DMS 273 (cell line): ENCODE measurements around the gene TMEM42.

Experiments
- DNase-seq: peaks from one replicate; lab custom pipeline; 2025; ENCODE audit not compliant: unreplicated experiment; lab: John Stamatoyannopoulos, UW

TMEM42 gene

DNA sequence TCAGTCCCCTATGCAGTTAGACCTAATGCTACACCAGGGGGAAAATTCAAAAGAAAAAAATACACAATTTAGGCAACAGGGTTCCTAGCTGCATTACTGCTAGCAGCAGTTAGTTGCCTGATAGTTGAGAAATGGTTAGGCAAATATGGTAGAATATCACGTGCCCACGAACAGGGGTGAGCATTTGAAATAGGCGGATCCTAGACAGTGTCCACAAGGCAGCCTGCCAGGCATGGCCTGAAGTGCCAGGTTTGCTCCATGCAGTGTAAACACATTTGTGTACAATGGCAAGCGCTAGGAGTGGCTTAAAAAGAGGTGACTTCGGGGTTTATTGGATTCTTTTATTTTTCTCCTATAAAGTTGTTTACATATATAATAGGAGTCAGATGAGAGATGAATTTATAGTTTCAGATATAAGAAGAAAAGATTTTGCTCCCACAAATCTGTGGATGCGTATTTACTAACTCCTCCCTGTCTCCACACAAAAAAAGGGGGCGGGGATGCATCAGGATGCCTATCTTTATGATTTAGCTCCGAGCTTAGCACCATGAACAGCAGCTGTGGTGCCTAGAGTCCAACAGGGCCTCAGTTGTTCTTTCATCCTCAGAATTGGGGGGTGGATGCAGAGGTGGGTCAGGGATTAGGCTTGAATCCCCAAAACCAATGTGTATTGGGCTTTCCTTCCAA lies 8.8 kb downstream of the TMEM42 start:
- no peak for DNase-seq

DNA sequence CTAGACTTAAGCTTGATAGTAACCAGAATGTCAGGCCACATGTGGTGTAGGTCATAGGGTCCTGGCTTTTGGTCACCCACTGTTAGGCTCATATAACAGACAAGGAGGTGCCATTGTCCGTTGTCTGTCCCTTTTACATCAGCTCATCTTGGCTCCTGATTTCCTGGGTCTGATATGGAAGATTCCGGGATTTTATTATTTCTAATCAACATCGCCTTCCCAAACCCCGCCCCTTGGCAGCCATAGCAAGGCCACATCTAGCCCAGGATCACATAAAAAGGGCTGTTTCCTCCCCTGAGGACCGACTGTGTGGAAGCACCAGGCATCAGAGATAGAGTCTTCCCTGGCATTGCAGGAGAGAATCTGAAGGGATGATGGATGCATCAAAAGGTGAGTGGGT lies 12.6 kb downstream of the TMEM42 start, which contains the start of gene TGM4:
Gene TGM4, plus strand, starts transcription at position 301 of the 400 bp plus-strand sequence. Its CDS starts 71 bp downstream, at position 372.
- DNase-seq, result no peak

DNA sequence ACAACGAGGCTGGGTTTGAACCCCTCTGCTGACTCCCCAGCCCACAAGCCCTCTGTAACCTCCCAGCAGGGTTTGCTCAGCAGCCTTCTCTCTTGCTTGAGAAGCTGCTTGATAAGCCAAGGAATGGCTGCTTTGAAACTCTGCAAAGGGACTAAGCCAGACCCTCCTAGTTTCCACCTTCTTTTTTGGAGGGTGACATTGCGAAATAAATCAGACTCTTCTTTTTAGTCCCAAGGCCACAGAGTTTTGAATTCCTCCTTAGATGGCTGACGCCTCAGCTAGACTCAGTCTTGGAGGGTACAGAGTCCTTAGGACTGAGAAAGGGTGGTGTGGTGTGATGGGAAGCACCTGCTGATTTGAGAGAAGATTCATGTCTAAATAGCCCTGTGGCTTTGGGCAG lies 13.9 kb downstream of the TMEM42 start:
- no peak for DNase-seq

DNA sequence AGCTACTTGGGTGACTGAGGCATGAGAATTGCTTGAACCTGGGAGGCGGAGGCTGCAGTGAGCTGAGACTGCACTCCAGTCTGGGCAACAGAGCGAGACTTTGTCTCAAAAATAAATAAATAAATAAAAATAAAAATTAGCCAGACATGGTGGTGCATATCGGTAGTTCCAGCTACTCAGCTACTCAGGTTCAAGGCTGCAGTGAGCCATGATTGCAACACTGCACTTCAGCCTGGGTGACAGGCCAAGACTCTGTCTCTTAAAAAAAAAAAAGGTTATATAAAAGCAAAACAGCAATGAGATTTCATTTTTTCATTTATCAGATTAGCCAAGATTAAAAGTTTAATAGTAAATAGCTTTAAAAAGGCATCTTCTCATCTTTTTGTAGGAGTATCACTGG lies 15.6 kb downstream of the TMEM42 start:
- no peak for DNase-seq

DNA sequence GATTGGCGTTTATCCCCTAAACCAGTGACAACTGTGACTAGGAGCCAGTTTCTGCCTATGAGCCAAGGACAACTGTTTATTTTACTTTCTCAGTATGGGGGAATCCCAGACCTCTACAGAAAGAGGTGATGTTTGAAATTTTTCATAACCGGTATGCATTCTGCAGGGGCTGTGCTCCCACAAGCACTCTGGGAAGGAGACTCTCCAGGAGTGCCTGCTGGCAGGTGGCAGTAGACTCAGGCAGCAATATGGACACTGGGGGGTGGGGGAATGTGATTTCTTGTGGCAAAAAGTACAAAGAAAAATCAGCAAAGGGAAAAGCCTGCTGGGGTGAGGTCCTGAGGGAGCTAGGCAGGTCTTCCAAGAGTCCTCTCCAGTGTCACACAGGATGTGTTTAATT lies 18.6 kb downstream of the TMEM42 start:
- peak; percentile 10 for DNase-seq

DNA sequence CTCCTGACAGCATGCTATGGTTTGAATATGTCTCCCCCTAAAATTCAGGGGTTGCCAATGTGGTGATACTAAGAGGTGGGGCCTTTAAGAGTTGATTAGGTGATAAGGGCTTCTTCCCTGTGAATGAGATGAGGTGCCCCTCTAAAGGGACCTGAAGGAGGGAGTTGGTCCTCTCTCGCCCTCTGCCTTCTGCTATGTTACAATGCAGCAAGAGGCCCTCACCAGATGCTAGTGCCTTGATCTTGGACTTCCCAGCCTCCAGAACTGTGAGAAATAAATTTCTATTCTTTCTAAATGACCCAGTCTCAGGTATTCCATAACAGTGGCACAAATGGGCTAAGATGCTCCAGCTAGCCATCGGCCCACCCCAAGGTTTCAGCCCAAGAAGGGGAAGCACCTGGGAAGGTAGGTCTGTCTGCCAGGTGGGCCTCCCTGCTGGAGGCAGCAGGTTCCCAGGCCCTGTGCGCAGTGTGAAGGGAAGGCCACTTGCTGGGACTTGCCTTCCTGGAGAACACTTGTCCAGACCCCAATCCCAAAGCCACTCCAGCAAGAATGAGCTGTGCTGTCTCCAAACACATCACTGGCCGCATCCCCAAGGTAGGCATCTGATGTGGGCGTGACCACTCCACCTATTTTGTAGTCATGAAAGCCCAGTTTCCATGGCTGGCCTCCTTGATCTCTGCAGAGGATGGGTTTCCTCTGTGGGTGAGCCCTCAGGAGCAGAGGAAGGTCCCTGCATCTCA lies 21.7 kb downstream of the TMEM42 start:
- peak; percentile 4 for DNase-seq

DNA sequence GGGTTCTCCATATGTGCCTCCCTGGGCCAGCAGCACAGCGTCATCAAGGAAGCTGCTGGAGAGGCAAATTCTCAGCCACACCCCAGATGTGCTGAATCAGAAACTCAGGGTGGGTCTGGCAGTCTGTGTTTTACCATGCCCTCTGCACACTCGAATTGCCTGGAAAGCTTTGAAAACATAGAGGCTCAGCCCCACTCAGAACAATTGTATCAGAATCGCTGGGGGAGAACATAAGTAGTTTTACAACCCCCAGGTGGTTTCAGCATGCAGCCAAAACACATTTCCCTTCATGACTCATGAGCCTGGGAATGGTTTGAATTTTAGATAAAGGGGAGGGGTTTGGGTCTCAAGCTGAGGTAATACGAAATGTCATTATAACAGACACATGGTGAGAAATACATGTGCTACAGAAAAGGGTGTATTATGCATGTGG lies 22.3 kb downstream of the TMEM42 start:
- peak; percentile 69 for DNase-seq

DNA sequence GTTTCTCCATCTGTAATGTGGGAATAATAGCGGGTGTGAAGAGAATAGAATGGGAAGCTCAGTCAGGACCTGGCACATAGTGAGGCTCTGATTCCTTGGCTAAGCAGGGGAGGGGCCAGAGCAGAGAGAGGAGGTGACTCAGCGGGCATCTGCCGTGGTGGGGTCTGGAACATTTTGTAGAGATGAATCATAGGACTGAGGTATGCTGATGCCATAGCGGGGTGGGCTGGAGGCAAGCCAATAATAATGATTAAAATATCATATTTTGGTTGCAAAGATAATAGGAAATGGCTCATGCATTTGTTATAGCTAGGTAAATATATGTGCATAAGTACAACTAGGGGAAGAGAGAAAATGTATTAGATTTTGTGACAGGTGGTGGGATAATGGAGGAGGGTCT lies 23.9 kb downstream of the TMEM42 start:
- DNase-seq, result peak; percentile 58

DNA sequence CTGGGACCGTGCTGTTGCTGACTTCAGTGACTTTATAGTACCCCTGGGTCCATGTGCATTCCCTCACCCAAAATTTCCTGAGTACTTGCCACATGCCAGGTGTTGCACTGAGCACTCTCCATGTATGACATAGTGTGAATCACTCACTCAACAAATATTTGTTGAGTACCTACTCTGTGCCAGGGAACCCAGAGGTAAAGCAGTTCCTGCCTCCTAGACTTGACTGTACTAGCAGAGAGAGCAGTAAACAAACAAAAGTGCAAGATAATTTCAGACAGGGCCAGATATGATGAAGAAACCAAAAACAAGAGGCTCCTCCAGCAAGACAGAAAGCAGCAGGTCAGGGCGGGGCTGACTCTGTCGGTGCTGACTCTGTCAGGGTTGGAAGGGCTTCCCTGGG lies 24.8 kb downstream of the TMEM42 start:
- DNase-seq, result peak; percentile 9

DNA sequence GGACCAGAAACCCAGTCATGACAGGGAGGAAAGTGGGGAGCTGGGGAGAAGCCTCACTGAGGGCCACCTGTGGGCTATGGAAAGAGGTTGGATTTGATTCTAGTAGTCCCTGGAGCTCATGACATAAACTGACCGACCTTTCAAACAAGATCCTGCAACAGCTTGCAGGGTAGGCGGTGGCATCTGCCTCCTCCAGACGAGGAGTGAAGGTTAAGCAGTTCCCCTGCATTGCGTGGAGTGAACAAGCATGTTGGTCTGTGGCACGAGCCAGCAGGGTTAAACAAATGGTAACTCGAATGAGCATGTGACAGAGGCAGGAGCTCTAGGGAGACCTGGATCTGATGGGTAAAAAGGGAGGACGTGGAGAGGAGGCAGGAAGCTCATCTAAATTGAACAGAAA lies 25.4 kb downstream of the TMEM42 start:
- peak; percentile 44 for DNase-seq

DNA sequence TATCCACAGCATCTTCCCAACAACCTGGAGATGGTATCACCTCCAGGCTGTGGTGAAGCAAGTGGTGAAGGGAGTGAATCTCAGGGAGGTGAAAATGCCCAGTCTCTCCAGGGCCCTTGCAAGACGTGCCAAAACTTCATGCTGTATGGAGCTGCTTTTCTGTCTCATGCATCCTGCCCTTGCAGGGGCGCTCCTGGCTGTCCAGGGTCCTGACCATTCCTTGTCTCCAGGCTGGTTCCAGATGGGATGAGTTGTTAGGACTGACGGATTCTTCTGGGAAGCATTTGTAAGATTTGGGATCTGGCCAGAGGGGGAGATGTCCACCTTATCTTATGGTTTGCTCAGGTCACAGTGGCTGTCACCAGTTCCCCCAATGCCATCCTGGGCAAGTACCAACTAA lies 28.5 kb downstream of the TMEM42 start:
- DNase-seq, result no peak

DNA sequence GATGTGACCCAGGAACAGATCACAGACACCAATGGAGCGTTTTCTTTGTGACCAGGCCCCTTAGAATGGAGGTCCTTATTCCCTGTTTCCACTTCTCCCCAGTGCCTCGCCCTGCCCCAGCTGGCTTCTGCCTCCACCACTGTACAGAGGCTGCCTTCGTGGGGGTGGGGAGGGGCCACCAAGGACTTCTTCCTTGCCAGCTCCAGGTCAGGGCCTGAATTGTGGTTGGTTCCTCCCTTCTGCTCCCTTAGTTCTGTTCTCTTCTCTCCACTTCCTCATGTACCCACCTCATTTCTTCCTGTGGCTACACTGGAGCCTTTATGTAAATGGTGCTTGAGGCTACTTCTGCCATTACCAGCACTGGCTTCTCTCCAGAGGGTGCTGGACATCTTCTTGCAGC lies 29.1 kb downstream of the TMEM42 start:
- DNase-seq, result no peak

DNA sequence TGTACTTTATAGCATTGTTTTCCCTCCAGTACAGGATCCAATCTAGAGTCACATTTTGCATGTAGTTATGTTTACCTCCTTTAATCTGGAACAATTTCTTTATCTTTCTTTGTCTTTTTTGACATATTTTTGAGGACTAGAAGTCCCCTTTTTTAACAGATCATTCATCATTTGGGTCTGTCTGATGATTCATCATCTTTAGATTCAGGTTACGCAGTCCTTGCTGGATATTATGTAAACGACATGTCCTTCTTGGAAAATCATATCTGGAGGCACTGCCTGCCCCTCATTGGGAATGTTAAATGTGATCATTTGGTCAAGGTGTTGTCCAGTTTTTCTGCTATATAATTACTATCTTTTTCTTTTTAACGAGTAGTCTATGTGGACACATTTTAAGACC lies 31.0 kb downstream of the TMEM42 start:
- no peak for DNase-seq

DNA sequence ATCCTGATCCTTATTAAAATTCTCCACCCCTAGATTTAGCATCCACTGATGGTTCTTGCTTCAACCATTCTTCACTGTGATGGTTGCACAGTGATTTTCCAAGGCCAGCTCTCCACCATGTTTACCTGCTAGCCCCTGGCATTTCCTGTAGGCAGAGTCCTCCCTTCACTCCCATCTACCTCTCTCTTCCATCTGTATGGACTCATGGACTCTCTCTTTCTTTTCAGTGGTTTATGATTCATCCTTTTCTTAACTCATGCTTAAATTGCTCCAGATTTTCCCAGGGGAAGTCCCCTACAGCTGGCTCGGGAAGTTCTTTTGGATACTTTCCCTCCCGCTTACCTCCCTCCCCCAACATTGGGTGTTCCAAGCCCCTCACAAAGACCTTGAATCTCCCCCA lies 31.4 kb downstream of the TMEM42 start:
- DNase-seq, result no peak

DNA sequence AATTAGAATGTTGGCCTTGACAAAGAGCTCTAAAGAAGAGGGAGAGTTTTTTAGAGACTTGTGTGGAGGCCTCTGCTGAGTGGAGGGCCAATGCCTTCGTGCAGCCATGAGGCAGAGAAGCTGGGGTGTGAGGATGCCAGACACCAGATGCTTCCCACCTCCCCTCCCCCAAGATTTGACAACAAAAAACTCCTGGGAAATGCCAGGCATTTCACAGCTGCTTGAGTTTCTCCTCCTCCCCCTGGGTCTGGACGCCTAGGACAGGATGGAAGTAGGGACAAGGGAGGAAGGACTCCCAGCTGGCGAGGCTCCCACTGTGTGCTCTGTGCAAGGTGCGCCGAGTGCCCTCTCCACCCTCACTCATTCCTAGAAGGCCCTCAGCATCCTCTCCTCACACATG lies 32.8 kb downstream of the TMEM42 start:
- peak; percentile 5 for DNase-seq

DNA sequence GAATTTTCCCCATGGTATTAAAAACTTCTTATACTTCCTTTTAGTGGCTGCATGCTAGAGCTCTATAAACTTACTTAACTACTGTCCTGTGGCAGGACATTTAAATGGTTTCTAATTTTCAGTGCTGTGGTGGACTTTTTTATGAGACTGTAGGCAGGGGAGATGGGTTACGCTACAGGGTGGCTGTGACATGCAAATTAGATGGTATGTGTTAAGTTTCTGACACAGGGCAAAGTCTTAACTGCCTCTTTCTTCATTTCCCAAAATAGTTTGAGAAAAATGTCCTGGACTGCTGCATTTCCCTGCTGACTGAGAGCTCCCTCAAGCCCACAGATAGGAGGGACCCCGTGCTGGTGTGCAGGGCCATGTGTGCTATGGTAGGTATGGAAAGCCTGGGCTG lies 34.7 kb downstream of the TMEM42 start:
- no peak for DNase-seq

DNA sequence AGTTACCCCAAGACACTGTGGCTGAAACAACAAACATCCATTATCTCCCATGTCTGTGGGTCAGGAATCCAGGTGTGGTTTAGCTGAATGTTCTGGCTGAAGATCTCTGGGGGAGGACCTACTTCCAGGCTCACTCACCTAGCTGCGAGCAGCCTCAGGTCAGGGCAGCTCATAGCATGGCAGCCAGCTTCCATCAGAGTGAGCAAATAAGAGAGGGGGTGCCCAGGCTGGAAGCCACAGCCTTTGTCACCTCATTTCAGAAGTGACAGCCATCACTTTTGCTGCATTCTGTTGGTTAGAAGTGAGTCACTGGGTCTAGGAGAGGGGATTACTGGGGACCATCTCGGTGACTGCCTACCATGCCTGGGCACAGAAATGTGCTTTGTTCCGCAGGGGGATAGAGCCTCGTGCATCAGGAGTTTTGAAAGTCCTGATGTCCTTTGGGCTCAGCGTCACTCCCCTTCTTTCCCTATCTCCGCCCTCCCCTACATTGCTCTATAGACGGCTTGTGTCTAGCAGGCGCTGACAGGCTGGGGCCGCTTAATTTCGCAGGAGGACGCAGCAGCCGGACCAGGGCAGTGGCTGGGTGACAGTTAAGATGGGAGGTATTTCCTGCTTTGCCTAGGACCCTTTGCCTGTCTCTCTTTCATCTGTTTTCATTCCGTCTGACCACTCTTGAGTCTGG lies 38.1 kb downstream of the TMEM42 start:
- DNase-seq, result no peak

DNA sequence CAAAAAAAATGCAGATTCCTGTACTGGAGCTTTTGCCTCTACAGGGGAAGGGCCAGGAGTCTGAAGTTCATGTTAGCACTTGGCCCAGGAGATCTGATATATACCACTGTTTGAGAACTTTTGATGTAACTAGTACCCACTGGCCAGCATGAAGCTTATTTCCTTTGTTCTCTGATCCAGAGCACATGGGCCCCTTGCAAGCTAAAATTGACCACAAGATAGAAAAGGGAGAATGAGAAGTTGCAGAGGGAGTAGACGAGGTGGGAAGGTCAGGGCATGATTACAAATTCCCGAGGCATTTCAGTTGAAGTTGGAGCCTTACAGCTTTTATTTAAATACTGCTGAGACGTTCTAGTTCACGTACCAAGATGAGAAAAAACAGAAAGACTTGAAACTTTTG lies 40.9 kb downstream of the TMEM42 start:
- no peak for DNase-seq

DNA sequence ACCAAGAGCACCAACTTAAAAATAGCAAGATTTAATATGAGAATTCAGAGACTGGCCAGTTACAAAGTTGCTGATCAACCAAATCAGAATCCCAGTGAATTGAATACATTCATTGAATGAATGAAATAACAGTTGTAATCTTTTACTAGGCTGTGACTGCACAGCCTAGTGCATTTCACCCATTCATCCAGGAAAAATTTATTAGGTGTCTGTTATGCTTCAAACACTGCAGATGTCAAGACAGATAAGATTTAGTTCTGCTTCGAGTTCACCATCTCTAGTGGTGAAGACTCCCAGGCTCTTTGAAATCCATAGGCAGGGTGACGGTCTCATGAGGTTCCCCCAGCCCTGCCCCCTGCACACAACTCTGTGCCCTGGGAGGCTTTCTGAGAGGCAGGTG lies 41.6 kb downstream of the TMEM42 start:
- DNase-seq, result no peak

DNA sequence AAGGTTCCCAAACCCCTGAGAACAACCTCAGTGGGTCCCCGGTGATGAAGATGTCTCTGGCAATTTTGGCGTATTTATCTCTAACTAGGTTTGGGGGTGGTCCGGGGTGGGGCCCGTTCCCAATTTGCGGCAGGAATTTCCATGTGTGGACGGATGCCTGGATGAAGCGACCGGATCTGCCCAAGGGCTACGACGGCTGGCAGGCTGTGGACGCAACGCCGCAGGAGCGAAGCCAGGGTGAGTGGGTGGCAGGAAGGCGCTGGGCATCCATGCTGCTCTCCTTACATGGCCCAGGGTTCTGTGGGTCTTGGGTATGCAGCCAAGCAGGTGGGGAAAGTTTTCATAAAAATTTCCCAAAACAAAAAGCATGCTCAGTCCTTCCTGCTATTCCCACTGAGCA lies 42.0 kb downstream of the TMEM42 start:
- no peak for DNase-seq

DNA sequence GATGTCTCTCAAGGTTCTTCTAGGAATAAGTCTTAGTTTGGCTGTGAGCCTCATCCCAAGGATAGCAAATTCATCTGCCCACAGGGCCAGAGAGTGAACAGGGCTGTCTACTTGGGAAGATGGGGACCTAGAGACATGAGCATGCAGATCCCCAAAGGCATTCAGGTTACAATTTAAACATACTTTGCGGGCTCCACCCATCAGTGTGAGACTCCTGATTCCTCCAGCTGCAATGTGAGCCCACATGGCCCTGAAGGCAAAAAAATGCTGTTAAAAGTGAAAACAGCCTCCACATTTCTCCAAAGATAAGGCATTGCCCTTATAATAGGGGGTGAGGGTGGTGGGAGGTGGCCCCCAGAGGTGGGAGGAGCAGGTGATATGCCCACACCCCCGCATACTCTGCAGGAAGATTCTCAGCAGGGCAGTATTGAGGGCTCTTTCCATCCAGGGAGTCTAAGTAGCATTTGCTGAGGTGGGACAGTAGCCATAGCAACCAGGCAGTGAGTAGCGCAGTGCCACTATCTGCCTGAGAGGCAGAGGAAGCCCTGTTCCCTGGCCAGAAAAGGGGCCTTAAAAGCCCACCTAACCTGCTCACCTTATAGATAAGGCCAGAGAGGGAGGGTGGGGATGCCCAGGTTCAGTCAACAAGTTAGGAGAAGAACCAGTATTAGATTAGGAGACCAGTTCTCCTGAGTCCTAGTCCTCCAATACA lies 43.9 kb downstream of the TMEM42 start:
- peak; percentile 35 for DNase-seq
